Measurements from ENCODE around the gene DNAJC11. TPM values are rescaled to one million over a fixed set of nuclear protein-coding genes. Genes with fewer than 3 reads are reported as not detected.
"Not testable (repeated sequence)": the region's sequence is repeated elsewhere in the genome, so short reads cannot be mapped to it uniquely, and the experiment has no call there.

DNAJC11 gene
- total RNA-seq, 3 donors from 2014 or later (not counting 1 experiment from before 2014, with no cell fraction given): 28.7 to 40.1 (median 36.2) TPM

GRCh38 chr1:6745073-6745472 lies 43.5 kb upstream of the DNAJC11 start:
- intact Hi-C loops (cut with micrococcal nuclease): no loop called here
- Mint-ChIP-seq H3K4me1 (peaks cover 7 to 13% of the 10 kb centered on the region in 2 donors), H3K27ac (no peak overlapping the region), H3K9me3 (no peaks in the 10 kb centered on the region), H3K4me3 (no peak overlapping the region), H3K36me3 (no peaks in the 10 kb centered on the region), H3K27me3 (ENCODE audit: low read depth in 2 of 2) (peaks cover 0 to 6% of the 10 kb centered on the region in 2 donors)
- no peak overlapping the region for H3K27ac ChIP-seq (ENCODE audit: low read length)
- ATAC-seq (no peak), DNase-seq (no peak)
- TF ChIP-seq CTCF (IDR thresholded peaks at IDR 0.05): no peak
- H3K9me3 ChIP-seq (ENCODE audit: control insufficient read depth, insufficient read depth, low read length): no peaks in the 10 kb centered on the region
- no peak overlapping the region for H3K4me3 ChIP-seq (ENCODE audit: low read length)
- no peaks in the 10 kb centered on the region for H3K27me3 ChIP-seq (ENCODE audit: control insufficient read depth, insufficient read depth, low read length)
- peaks cover 8% of the 10 kb centered on the region for H3K4me1 ChIP-seq (ENCODE audit: control insufficient read depth, insufficient read depth, low read length)
- WGBS (ENCODE audit: insufficient coverage): 70% methylated on average over 5 of the region's 5 CpGs
- no peaks in the 10 kb centered on the region for H3K36me3 ChIP-seq (ENCODE audit: control insufficient read depth, insufficient read depth, low read length)

DNA sequence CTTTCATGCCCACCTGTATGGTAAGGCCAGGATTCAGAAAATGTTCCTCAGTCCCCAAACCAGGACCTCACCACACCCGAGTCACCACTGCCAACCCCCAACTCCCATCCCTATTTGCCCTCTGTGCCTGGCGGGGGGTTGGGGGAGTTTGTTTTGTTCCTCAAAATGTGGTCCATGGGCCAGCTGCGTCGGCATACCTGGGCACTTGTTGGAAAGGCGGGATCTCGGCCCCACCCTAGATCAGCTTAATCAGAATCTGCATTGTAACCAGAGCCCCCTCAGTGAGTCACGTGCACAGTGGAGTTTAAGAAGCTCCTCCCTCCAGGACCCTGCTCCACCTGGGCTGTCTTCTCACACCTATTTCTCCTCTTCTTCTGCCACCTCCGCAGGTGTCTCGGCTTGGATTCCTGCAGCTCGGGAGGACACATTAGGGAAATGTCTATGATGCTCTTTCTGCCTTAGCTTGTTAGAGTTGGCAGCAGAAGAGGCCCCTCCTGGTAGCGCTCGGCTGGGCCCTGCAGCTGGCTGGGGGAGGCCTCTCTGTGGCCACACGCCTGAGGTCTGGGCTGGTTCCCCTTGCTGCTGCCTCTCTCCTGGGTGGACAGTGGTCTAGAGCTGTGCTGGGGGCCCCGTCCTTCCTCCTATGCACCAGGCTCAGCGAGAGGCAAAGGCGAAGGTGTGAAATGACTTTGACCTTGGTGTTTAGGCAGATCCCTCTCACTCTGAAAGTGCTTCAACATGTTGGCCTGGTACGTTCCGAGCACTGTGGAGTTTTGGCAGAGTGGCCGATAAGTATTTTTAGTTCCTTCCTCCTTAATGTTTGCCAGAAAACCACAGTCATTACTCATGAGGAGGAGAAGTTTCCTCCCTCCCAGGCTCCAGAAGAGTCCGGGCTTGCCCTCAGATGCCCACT lies 41.8 kb upstream of the DNAJC11 start:
- peak overlapping the region in 1 of 2 donors; percentile 75 for H3K27ac Mint-ChIP-seq
- peak overlapping the region; percentile 5 for H3K27ac ChIP-seq (ENCODE audit: low read length)
- ATAC-seq: peak; percentile 37 to 57 (median 48)

GRCh38 chr1:6742676-6743188 lies 41.1 kb upstream of the DNAJC11 start:
- not testable (repeated sequence) for H3K4me3 Mint-ChIP-seq; H3K36me3 Mint-ChIP-seq; H3K4me3 ChIP-seq (ENCODE audit: low read length); H3K27ac ChIP-seq (ENCODE audit: low read length); H3K36me3 ChIP-seq (ENCODE audit: control insufficient read depth, insufficient read depth, low read length); H3K9me3 Mint-ChIP-seq; H3K9me3 ChIP-seq (ENCODE audit: control insufficient read depth, insufficient read depth, low read length); H3K27me3 Mint-ChIP-seq (ENCODE audit: low read depth in 2 of 2); H3K27me3 ChIP-seq (ENCODE audit: control insufficient read depth, insufficient read depth, low read length); ATAC-seq; H3K4me1 ChIP-seq (ENCODE audit: control insufficient read depth, insufficient read depth, low read length); DNase-seq
- Mint-ChIP-seq H3K4me1 (peaks cover 7 to 13% of the 10 kb centered on the region in 2 donors), H3K27ac (peak overlapping the region in 1 of 2 donors; percentile 75)
- WGBS (ENCODE audit: insufficient coverage): 73% methylated on average over 7 of the region's 7 CpGs
- intact Hi-C loops (cut with micrococcal nuclease): loop anchor here (5.0 kb wide), 1 partner anchor 40 kb away; no protein-coding TSS in a partner anchor

More for the DNA sequence above, 41.8 kb upstream of the DNAJC11 start:
- H3K27me3 Mint-ChIP-seq (ENCODE audit: low read depth in 2 of 2): peaks cover 0 to 6% of the 10 kb centered on the region in 2 donors
- H3K4me1 Mint-ChIP-seq: peaks cover 7 to 13% of the 10 kb centered on the region in 2 donors
- Histone ChIP-seq H3K27me3 (ENCODE audit: control insufficient read depth, insufficient read depth, low read length) (no peaks in the 10 kb centered on the region), H3K36me3 (ENCODE audit: control insufficient read depth, insufficient read depth, low read length) (no peaks in the 10 kb centered on the region), H3K4me3 (ENCODE audit: low read length) (no peak overlapping the region), H3K4me1 (ENCODE audit: control insufficient read depth, insufficient read depth, low read length) (peaks cover 8% of the 10 kb centered on the region), H3K9me3 (ENCODE audit: control insufficient read depth, insufficient read depth, low read length) (no peaks in the 10 kb centered on the region)
- TF ChIP-seq CTCF (IDR thresholded peaks at IDR 0.05): no peak
- DNase-seq: peak; percentile 19 to 29
- WGBS (ENCODE audit: insufficient coverage): 18% methylated on average over 19 of the region's 20 CpGs
- intact Hi-C loops (cut with micrococcal nuclease): loop anchor here (5.0 kb wide), 1 partner anchor 39 kb away; no protein-coding TSS in a partner anchor
- no peaks in the 10 kb centered on the region for H3K36me3 Mint-ChIP-seq
- no peaks in the 10 kb centered on the region for H3K9me3 Mint-ChIP-seq
- H3K4me3 Mint-ChIP-seq: no peak overlapping the region

DNA sequence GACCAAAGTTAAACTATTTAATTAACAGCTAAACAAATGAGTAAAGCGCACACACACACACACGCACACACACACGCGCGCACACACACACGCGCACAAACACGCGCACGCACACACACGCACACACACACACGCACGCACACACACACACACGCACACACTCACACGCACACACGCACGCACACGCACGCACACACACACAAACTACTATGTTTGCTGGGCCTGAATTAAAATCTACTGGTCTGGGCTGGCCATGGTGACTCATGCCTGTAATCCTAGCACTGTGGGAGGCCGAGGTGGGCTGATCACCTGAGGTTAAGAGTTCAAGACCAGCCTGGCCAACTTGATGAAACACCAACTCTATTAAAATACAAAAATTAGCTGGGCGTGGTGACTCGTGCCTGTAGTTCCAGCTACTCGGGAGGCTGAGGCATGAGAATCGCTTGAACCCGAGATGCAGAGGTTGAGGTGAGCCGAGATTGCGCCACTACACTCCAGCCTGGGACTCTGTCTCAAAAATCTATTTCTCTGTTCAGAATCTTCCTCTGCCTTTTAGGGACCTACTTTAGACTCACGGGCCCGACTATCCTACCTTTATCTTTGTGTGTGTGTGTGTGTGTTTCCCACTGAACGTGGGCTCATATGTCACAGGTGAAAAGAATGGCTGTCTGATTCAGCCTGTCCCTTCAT lies 37.5 kb upstream of the DNAJC11 start:
- Histone ChIP-seq H3K4me1 (ENCODE audit: control insufficient read depth, insufficient read depth, low read length) (peaks cover 8% of the 10 kb centered on the region), H3K4me3 (ENCODE audit: low read length) (no peak overlapping the region), H3K27ac (ENCODE audit: low read length) (no peak overlapping the region), H3K27me3 (ENCODE audit: control insufficient read depth, insufficient read depth, low read length) (no peaks in the 10 kb centered on the region), H3K36me3 (ENCODE audit: control insufficient read depth, insufficient read depth, low read length) (no peaks in the 10 kb centered on the region), H3K9me3 (ENCODE audit: control insufficient read depth, insufficient read depth, low read length) (no peaks in the 10 kb centered on the region)
- H3K9me3 Mint-ChIP-seq: no peaks in the 10 kb centered on the region
- WGBS (ENCODE audit: insufficient coverage): 84% methylated on average over 30 of the region's 30 CpGs
- DNase-seq: no peak
- no peaks in the 10 kb centered on the region for H3K27me3 Mint-ChIP-seq (ENCODE audit: low read depth in 2 of 2)
- no peak for ATAC-seq
- H3K36me3 Mint-ChIP-seq: no peaks in the 10 kb centered on the region
- H3K4me3 Mint-ChIP-seq: no peak overlapping the region
- intact Hi-C loops (cut with micrococcal nuclease): no loop called here
- no peak overlapping the region for H3K27ac Mint-ChIP-seq
- H3K4me1 Mint-ChIP-seq: peaks cover 7 to 13% of the 10 kb centered on the region in 2 donors
- TF ChIP-seq CTCF (IDR thresholded peaks at IDR 0.05): no peak

All from natural killer cell (primary cell).